ENCODE results near the gene WDSUB1. TPM values are rescaled to one million over a fixed set of nuclear protein-coding genes. Genes with fewer than 3 reads are reported as not detected.

The WDSUB1 gene
- total and polyA plus RNA-seq, 2 donors (not counting 3 experiments of a cell fraction or from before 2014, with no cell fraction given): 4.0 to 4.8 TPM

GRCh38 chr2:159234868-159235267 lies 51.6 kb downstream of the WDSUB1 start:
- H3K79me2 ChIP-seq (ENCODE audit: control insufficient read depth, insufficient read depth, low read length): no peaks in the 10 kb centered on the region
- ChIA-PET CTCF (interaction anchor here (0.6 to 0.9 kb wide), 3 partner anchors 9 to 345 kb away, joined by 3 read pairs; no protein-coding TSS in a partner anchor), POLR2A (no interaction called here)
- H2AFZ ChIP-seq (ENCODE audit: low read depth, low read length): no peak overlapping the region
- H3K9me3 ChIP-seq (replicated peaks; ENCODE audit: control insufficient read depth, insufficient read depth, low read length): no peaks in the 10 kb centered on the region
- no peak overlapping the region for H3K4me2 ChIP-seq (ENCODE audit: insufficient read depth, low read length)
- no peaks in the 10 kb centered on the region for H3K4me1 ChIP-seq (ENCODE audit: control insufficient read depth, extremely low read depth, insufficient read depth, low read length)
- no peak overlapping the region for H3K4me3 ChIP-seq (replicated peaks in 1 of 3; ENCODE audit: insufficient read depth in 1 of 3, low read depth in 1 of 3, low read length in 3 of 3)
- FAIRE-seq: no peak
- BruUV-seq (replicated peaks): no TSS peak
- no peak for TF ChIP-seq POLR2A (IDR thresholded peaks at IDR 0.05; ENCODE audit: low read depth, low read length)
- TF ChIP-seq EZH2 (IDR thresholded peaks at IDR 0.05; ENCODE audit: borderline replicate concordance, low read depth, low read length, severe bottlenecking): no peak
- no peak for TF ChIP-seq JUN (IDR thresholded peaks at IDR 0.05; ENCODE audit: borderline replicate concordance, insufficient read depth, insufficient read length, low read depth)
- no peak for TF ChIP-seq MAX (IDR thresholded peaks at IDR 0.05; ENCODE audit: insufficient read depth, insufficient read length)
- TF ChIP-seq FOS (IDR thresholded peaks at IDR 0.05; ENCODE audit: borderline replicate concordance, insufficient read depth, low read length): no peak
- no peak for TF ChIP-seq MYC (IDR thresholded peaks at IDR 0.05; ENCODE audit: low read depth, low read length)
- TF ChIP-seq GATA2 (IDR thresholded peaks at IDR 0.05; ENCODE audit: insufficient read depth, insufficient read length, low read depth, low read length): no peak
- no peak for TF ChIP-seq CTCF (IDR thresholded peaks at IDR 0.05; ENCODE audit: extremely low read depth in 1 of 2, insufficient read depth in 1 of 2, low read depth in 1 of 2, low read length in 2 of 2)
- TF ChIP-seq POLR2AphosphoS5 (IDR thresholded peaks at IDR 0.05; ENCODE audit: insufficient read depth, low read depth, low read length): no peak
- dilution Hi-C loops (cut with MboI; ENCODE audit: extremely low pct_ligation_motif_present, low sequenced_read_pairs): no loop called here
- peaks cover 32 to 47% of the 10 kb centered on the region in 2 experiments for H3K36me3 ChIP-seq (ENCODE audit: control insufficient read depth in 2 of 2, extremely low read depth in 1 of 2, insufficient read depth in 2 of 2, low read length in 2 of 2)
- no peaks in the 10 kb centered on the region for H4K20me1 ChIP-seq (replicated peaks; ENCODE audit: control insufficient read depth, extremely low read depth, insufficient read depth, low read length)
- H3K27ac ChIP-seq (ENCODE audit: insufficient read depth, low read depth, low read length): no peak overlapping the region
- no peaks in the 10 kb centered on the region for H3K27me3 ChIP-seq (ENCODE audit: control insufficient read depth in 2 of 2, insufficient read depth in 2 of 2, low read length in 2 of 2)
- H3K9ac ChIP-seq (replicated peaks; ENCODE audit: extremely low read depth, insufficient read depth, low read length): no peak overlapping the region
- no peaks in the 10 kb centered on the region for H3K9me1 ChIP-seq (replicated peaks; ENCODE audit: control insufficient read depth, extremely low read depth, insufficient read depth, low read length)
- intact Hi-C loops (cut with micrococcal nuclease): no loop called here
- DNase-seq (ENCODE audit: low read depth, low spot score): no peak
